ENCODE data around the gene CCS. TPM values are rescaled to one million over a fixed set of nuclear protein-coding genes. Genes with fewer than 3 reads are reported as not detected.

CCS gene
- total and polyA plus RNA-seq, 2 donors (not counting 1 experiment from before 2014, with no cell fraction given), result 87.8 to 174 TPM

DNA sequence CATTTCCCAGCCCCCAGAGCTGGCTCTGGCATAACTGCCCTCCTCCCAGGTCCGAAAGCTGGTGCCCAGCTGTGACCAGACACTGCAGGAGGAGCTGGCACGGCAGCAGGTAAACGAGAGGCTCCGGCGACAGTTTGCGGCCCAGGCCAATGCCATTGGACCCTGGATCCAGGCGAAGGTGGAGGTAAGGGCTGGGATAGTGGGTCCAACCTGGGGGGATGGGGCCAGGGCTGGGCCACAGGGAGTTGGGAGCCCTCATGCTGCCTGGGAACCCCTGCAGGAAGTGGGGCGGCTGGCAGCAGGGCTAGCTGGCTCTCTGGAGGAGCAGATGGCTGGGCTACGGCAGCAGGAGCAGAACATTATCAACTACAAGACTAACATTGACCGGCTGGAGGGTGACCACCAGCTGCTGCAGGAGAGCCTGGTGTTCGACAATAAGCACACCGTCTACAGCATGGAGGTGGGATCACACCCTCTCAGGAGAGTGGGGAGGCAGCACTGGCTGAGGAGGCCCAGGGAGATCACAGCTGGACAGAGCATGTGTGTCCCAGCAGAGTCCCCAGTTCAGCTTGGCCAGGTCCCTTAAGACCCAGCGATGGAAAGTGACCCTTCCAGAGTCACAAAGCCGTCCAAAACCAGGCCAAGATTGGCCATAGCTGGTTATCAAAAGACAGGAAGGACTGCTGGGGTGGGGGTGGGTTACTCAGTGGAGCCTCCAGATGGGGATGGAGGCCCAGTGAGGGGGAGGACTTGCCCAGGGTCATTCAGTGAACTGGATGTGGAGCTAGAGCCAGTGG lies 31.6 kb upstream of the CCS start:
- intact Hi-C loops (cut with micrococcal nuclease), result no loop called here
- DNase-seq (no peak), ATAC-seq (ENCODE audit: low read depth) (no peak)
- 96% methylated on average over 13 of the region's 14 CpGs for WGBS (ENCODE audit: insufficient coverage)
- H3K27ac Mint-ChIP-seq, result no peak overlapping the region
- Histone ChIP-seq H3K27ac (ENCODE audit: low read length in 2 of 2) (no peak overlapping the region), H3K36me3 (replicated peaks in 1 of 2; ENCODE audit: control extremely low read depth in 1 of 2, control insufficient read depth in 1 of 2, extremely low read depth in 1 of 2, insufficient read depth in 2 of 2, low read length in 1 of 2) (no peaks in the 10 kb centered on the region), H3K4me3 (ENCODE audit: control extremely low read depth in 1 of 5, extremely low read depth in 1 of 5, insufficient read depth in 1 of 5, low read depth in 2 of 5, low read length in 4 of 5) (no peak overlapping the region), H3K9me3 (ENCODE audit: control extremely low read depth in 1 of 3, control insufficient read depth in 2 of 3, insufficient read depth in 1 of 3, low read length in 2 of 3) (peaks cover 0 to 4% (median 0%) of the 10 kb centered on the region in 3 donors), H3K27me3 (replicated peaks in 1 of 4; ENCODE audit: control extremely low read depth in 1 of 4, control insufficient read depth in 3 of 4, insufficient read depth in 4 of 4, low read length in 3 of 4) (peaks cover 0 to 24% (median 0%) of the 10 kb centered on the region in 4 experiments), H3K4me2 (replicated peaks; ENCODE audit: low read depth, low read length, poor library complexity, severe bottlenecking) (no peak overlapping the region), H4K20me1 (ENCODE audit: control insufficient read depth, insufficient read depth, low read length, poor library complexity, severe bottlenecking) (no peaks in the 10 kb centered on the region), H2AFZ (ENCODE audit: insufficient read depth, low read depth, low read length, poor library complexity, severe bottlenecking) (no peak overlapping the region), H3K9ac (ENCODE audit: low read length) (no peak overlapping the region), H3K79me2 (ENCODE audit: control insufficient read depth, insufficient read depth, low read length) (no peaks in the 10 kb centered on the region), H3K4me1 (ENCODE audit: control insufficient read depth in 2 of 2, insufficient read depth in 2 of 2, low read length in 2 of 2) (peaks cover 5 to 6% of the 10 kb centered on the region in 2 donors)
- peaks cover 2% of the 10 kb centered on the region for H3K4me1 Mint-ChIP-seq
- no peak overlapping the region for H3K4me3 Mint-ChIP-seq
- POLR2A ChIA-PET, result interaction anchor here (0.5 to 0.6 kb wide), 2 partner anchors 27 to 116 kb away, joined by 3 to 6 read pairs; partner anchors contain the start of gene RBM4B
- peaks cover 19% of the 10 kb centered on the region for H3K27me3 Mint-ChIP-seq
- CTCF ChIA-PET, result interaction anchor here (0.7 to 2.1 kb wide), 2 partner anchors 17 to 117 kb away, joined by 3 to 6 read pairs; partner anchors contain the start of gene RBM4B
- H3K9me3 Mint-ChIP-seq (ENCODE audit: insufficient read depth), result no peaks in the 10 kb centered on the region
- TF ChIP-seq CTCF (IDR thresholded peaks at IDR 0.05) (no peak), EZH2 (IDR thresholded peaks at IDR 0.05; ENCODE audit: borderline replicate concordance, insufficient read depth, low read depth, low read length, poor library complexity, severe bottlenecking) (no peak)

DNA sequence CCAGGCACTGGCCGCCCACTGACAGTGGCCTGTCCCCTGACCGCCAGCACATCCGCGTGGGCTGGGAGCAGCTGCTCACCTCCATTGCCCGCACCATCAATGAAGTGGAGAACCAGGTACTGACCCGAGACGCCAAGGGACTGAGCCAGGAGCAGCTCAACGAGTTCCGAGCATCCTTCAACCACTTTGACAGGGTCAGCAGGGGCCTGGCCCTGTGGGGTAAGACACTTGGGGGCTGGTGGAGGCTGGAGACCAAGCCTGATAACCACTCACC lies 31.1 kb upstream of the CCS start:
- Histone ChIP-seq H3K4me1 (ENCODE audit: control insufficient read depth in 2 of 2, insufficient read depth in 2 of 2, low read length in 2 of 2) (peaks cover 5 to 6% of the 10 kb centered on the region in 2 donors), H4K20me1 (ENCODE audit: control insufficient read depth, insufficient read depth, low read length, poor library complexity, severe bottlenecking) (no peaks in the 10 kb centered on the region), H3K9me3 (ENCODE audit: control extremely low read depth in 1 of 3, control insufficient read depth in 2 of 3, insufficient read depth in 1 of 3, low read length in 2 of 3) (peaks cover 0 to 4% (median 0%) of the 10 kb centered on the region in 3 donors), H2AFZ (ENCODE audit: insufficient read depth, low read depth, low read length, poor library complexity, severe bottlenecking) (no peak overlapping the region), H3K27me3 (replicated peaks in 1 of 4; ENCODE audit: control extremely low read depth in 1 of 4, control insufficient read depth in 3 of 4, insufficient read depth in 4 of 4, low read length in 3 of 4) (peaks cover 0 to 24% (median 0%) of the 10 kb centered on the region in 4 experiments), H3K79me2 (ENCODE audit: control insufficient read depth, insufficient read depth, low read length) (no peaks in the 10 kb centered on the region), H3K27ac (ENCODE audit: low read length in 2 of 2) (no peak overlapping the region), H3K36me3 (replicated peaks in 1 of 2; ENCODE audit: control extremely low read depth in 1 of 2, control insufficient read depth in 1 of 2, extremely low read depth in 1 of 2, insufficient read depth in 2 of 2, low read length in 1 of 2) (no peaks in the 10 kb centered on the region), H3K9ac (ENCODE audit: low read length) (no peak overlapping the region), H3K4me2 (replicated peaks; ENCODE audit: low read depth, low read length, poor library complexity, severe bottlenecking) (no peak overlapping the region), H3K4me3 (ENCODE audit: control extremely low read depth in 1 of 5, extremely low read depth in 1 of 5, insufficient read depth in 1 of 5, low read depth in 2 of 5, low read length in 4 of 5) (no peak overlapping the region)
- no peak for TF ChIP-seq EZH2 (IDR thresholded peaks at IDR 0.05; ENCODE audit: borderline replicate concordance, insufficient read depth, low read depth, low read length, poor library complexity, severe bottlenecking)
- no peak for TF ChIP-seq CTCF (IDR thresholded peaks at IDR 0.05)
- POLR2A ChIA-PET, result interaction anchor here (0.6 kb wide), 1 partner anchor 116 kb away, joined by 6 read pairs; the partner anchor contains the start of gene RBM4B
- CTCF ChIA-PET, result interaction anchor here (0.7 to 2.1 kb wide), 2 partner anchors 16 to 116 kb away, joined by 3 to 6 read pairs; partner anchors contain the start of gene RBM4B
- intact Hi-C loops (cut with micrococcal nuclease), result no loop called here
- no peak overlapping the region for H3K4me3 Mint-ChIP-seq
- H3K27me3 Mint-ChIP-seq, result peaks cover 19% of the 10 kb centered on the region
- no peak for ATAC-seq (ENCODE audit: low read depth)
- no peaks in the 10 kb centered on the region for H3K9me3 Mint-ChIP-seq (ENCODE audit: insufficient read depth)
- WGBS (ENCODE audit: insufficient coverage), result 96% methylated on average over 6 of the region's 9 CpGs
- H3K4me1 Mint-ChIP-seq, result peaks cover 2% of the 10 kb centered on the region
- H3K27ac Mint-ChIP-seq, result no peak overlapping the region
- no peak for DNase-seq

Data from B cell (primary cell).